Caki2 (cell line): ENCODE data around the gene RASSF3. TPM values are rescaled to one million over a fixed set of nuclear protein-coding genes. Genes with fewer than 3 reads are reported as not detected.
A peak's percentile ranks its signal among the peaks of the same experiment; 100 is the strongest.

ENCODE experiments used
- DNase-seq: peaks from one replicate; pipeline ENCODE4 v3.0.0-alpha.2; 2015; ENCODE audit warnings: low read depth
- in situ Hi-C: cut with HindIII; loops from 2 replicates; pipeline ENCODE4 v1.10.0; 2016; ENCODE audit warnings: low sequenced_read_pairs, low pct_unique_long_range_greater_than_20kb, mixed read lengths
- total RNA-seq: library from RNA; depleted of rRNA; stranded (reverse); fragments of >200 nt; shearing (Covaris generic); gene quantifications from 2 replicates; pipeline ENCODE4 v1.2.3, GENCODE V29; 2014; ENCODE audit warnings: low replicate concordance; rRNA removed

Gene RASSF3
- total RNA-seq, 1 experiment from 2014 or later = 50.0 TPM

- in situ Hi-C loops = no loop called here
- DNase-seq = no peak
Measured at GRCh38 chr12:64735442-64735841, 125.1 kb downstream of the RASSF3 start.

- DNase-seq = no peak
- in situ Hi-C loops = no loop called here
Measured at GRCh38 chr12:64736771-64737170, 126.5 kb downstream of the RASSF3 start.

GRCh38 chr12:64737539-64737938 lies 127.2 kb downstream of the RASSF3 start:
- no peak for DNase-seq
- in situ Hi-C loops = no loop called here

GRCh38 chr12:64739778-64740177 lies 129.5 kb downstream of the RASSF3 start:
- peak; percentile 30 for DNase-seq
- in situ Hi-C loops = no loop called here

- no peak for DNase-seq
- in situ Hi-C loops = no loop called here
Measured at GRCh38 chr12:64740646-64741045, 130.4 kb downstream of the RASSF3 start.

- no peak for DNase-seq
- in situ Hi-C loops = no loop called here
Measured at GRCh38 chr12:64742416-64742815, 132.1 kb downstream of the RASSF3 start.

GRCh38 chr12:64743206-64743605 lies 132.9 kb downstream of the RASSF3 start:
- DNase-seq = no peak
- in situ Hi-C loops = no loop called here

GRCh38 chr12:64744422-64745258 lies 134.3 kb downstream of the RASSF3 start:
- peak; percentile 50 for DNase-seq
- in situ Hi-C loops = no loop called here

GRCh38 chr12:64745259-64745807 lies 135.0 kb downstream of the RASSF3 start:
- in situ Hi-C loops = no loop called here
- DNase-seq = no peak

GRCh38 chr12:64745980-64746379 lies 135.7 kb downstream of the RASSF3 start:
- DNase-seq = no peak
- in situ Hi-C loops = no loop called here

- no peak for DNase-seq
- in situ Hi-C loops = no loop called here
Measured at GRCh38 chr12:64746663-64747062, 136.4 kb downstream of the RASSF3 start.

Other genes starting within 250 kb of the RASSF3 start
- not detected in 2 replicates for gene C12orf56, start 219.7 kb upstream of the RASSF3 start, total RNA-seq
- 50.5 and 68.5 TPM in 2 replicates for gene XPOT, start 206.1 kb upstream of the RASSF3 start, total RNA-seq
- gene TBK1, start 158.4 kb upstream of the RASSF3 start, total RNA-seq = 14.5 and 17.4 TPM in 2 replicates
- gene GNS, start 148.9 kb downstream of the RASSF3 start, total RNA-seq = 133 and 134 TPM in 2 replicates
- 9.4 and 10.7 TPM in 2 replicates for gene TBC1D30, start 214.2 kb downstream of the RASSF3 start, total RNA-seq